HepG2 (cell line): ENCODE results near the gene RIOK2. TPM values are rescaled to one million over a fixed set of nuclear protein-coding genes. Genes with fewer than 3 reads are reported as not detected.

Source experiments
- ARNT2 ChIP-seq: sonication (generic); formaldehyde crosslinking; IDR thresholded peaks from 2 replicates; pipeline ENCODE4 v1.8.0; 2022; ENCODE audit warnings: mild to moderate bottlenecking, low read depth, missing genetic modification reagents, moderate library complexity
- BRF2 ChIP-seq: sonication (generic); formaldehyde crosslinking; IDR thresholded peaks from 2 replicates; pipeline ENCODE4 v1.8.1; 2022; ENCODE audit warnings: mild to moderate bottlenecking, missing genetic modification reagents
- DNMT3B ChIP-seq: conservative IDR thresholded peaks from 2 replicates; pipeline ENCODE4 v1.6.1; 2016; ENCODE audit warnings: missing biosample characterization, control low read depth
- DRAP1 ChIP-seq: IDR thresholded peaks from 2 replicates; pipeline ENCODE4 v1.6.1; 2016; ENCODE audit warnings: missing genetic modification reagents, missing compliant biosample characterization
- FLYWCH1 ChIP-seq: sonication (generic); formaldehyde crosslinking; IDR thresholded peaks from 2 replicates; pipeline ENCODE4 v1.8.1; 2023; ENCODE audit warnings: mild to moderate bottlenecking, missing genetic modification reagents
- FOXP1 ChIP-seq, 2 experiments: fragments of 450-650 bp in 1 of 2; IDR thresholded peaks; 2 replicates each; pipeline ENCODE4 v1.6.1; 2017 to 2018; ENCODE audit warnings: antibody characterized with exemption in 1 of 2
- FOXP4 ChIP-seq: sonication (generic); formaldehyde crosslinking; IDR thresholded peaks from 2 replicates; pipeline ENCODE4 v1.4.0; 2020; ENCODE audit warnings: missing genetic modification reagents
- GATAD2A ChIP-seq: IDR thresholded peaks from 2 replicates; pipeline ENCODE4 v1.6.1; 2016
- HMGXB4 ChIP-seq, 2 experiments: sonication (generic) in 1 of 2; formaldehyde crosslinking in 1 of 2; IDR thresholded peaks; 2 replicates each; pipeline versions ENCODE4 v1.4.0 to v1.6.1; 2018 to 2020; ENCODE audit warnings: missing genetic modification reagents in 2 of 2, borderline replicate concordance in 1 of 2, low read depth in 1 of 2, mild to moderate bottlenecking in 1 of 2, missing biosample characterization in 1 of 2
- HOXA7 ChIP-seq: sonication (generic); formaldehyde crosslinking; IDR thresholded peaks from 2 replicates; pipeline ENCODE4 v1.8.1; 2022; ENCODE audit warnings: mild to moderate bottlenecking, missing genetic modification reagents, moderate library complexity
- PHF21A ChIP-seq: sonication (generic); formaldehyde crosslinking; IDR thresholded peaks from 2 replicates; pipeline ENCODE4 v1.5.0; 2020; ENCODE audit warnings: mild to moderate bottlenecking, missing genetic modification reagents
- POLR2AphosphoS5 ChIP-seq: IDR thresholded peaks from 2 replicates; pipeline ENCODE4 v1.6.1; 2012; ENCODE audit warnings: low read depth, low read length
- PREB ChIP-seq: sonication (generic); formaldehyde crosslinking; IDR thresholded peaks from 2 replicates; pipeline ENCODE4 v1.4.0; 2020; ENCODE audit warnings: missing genetic modification reagents
- SKI ChIP-seq: fragments of 450-650 bp; IDR thresholded peaks from one replicate; pipeline ENCODE4 v1.6.1; 2018; ENCODE audit warnings: mild to moderate bottlenecking; ENCODE audit not compliant: partially characterized antibody
- SP5 ChIP-seq: IDR thresholded peaks from 2 replicates; pipeline ENCODE4 v1.6.1; 2016; ENCODE audit warnings: low read depth, borderline replicate concordance
- TEAD3 ChIP-seq: optimal IDR thresholded peaks from 2 replicates; pipeline ENCODE3; 2016; ENCODE audit warnings: borderline replicate concordance
- TGIF2 ChIP-seq: IDR thresholded peaks from 2 replicates; pipeline ENCODE4 v1.6.1; 2016; ENCODE audit warnings: control low read depth, missing compliant biosample characterization
- ZMAT3 ChIP-seq: sonication (generic); formaldehyde crosslinking; conservative IDR thresholded peaks from 2 replicates; pipeline ENCODE4 v1.7.0; 2021; ENCODE audit warnings: missing genetic modification reagents
- ZNF501 ChIP-seq: sonication (generic); formaldehyde crosslinking; IDR thresholded peaks from 2 replicates; pipeline ENCODE4 v1.5.1; 2020; ENCODE audit warnings: mild to moderate bottlenecking, moderate library complexity, missing genetic modification reagents
- ZXDC ChIP-seq: sonication (generic); formaldehyde crosslinking; IDR thresholded peaks from 2 replicates; pipeline ENCODE4 v1.5.0; 2020; ENCODE audit warnings: mild to moderate bottlenecking, missing genetic modification reagents
- polyA plus RNA-seq, 8 experiments: library from polyadenylated mRNA; depleted of rRNA in 3 of 8; stranded (reverse) in 7 of 8; unstranded in 1 of 8; fragments of >200 nt; fragmentation: Illumina TruSeq in 4 of 8; extraction: Trizol in 4 of 8; gene quantifications; 2 replicates each; pipeline versions ENCODE4 v1.2.1 to v1.2.3, GENCODE V29; 2011 to 2016; ENCODE audit warnings: low read depth in 4 of 8, missing spikeins in 1 of 8, mixed read lengths in 1 of 8; ENCODE audit not compliant: insufficient read depth in 1 of 8
- total RNA-seq, 5 experiments: library from RNA; depleted of rRNA; stranded (reverse); fragments of >200 nt; fragmentation: Illumina TruSeq; extraction: Trizol; gene quantifications; 2 replicates each; pipeline ENCODE4 v1.2.3, GENCODE V29; 2016; ENCODE audit warnings: low read depth in 1 of 5

Gene RIOK2
- total and polyA plus RNA-seq, 2 of the 13 experiments (the other 11 are each of a cell fraction or from before 2014, with no cell fraction given): 8.1 to 46.6 TPM

GRCh38 chr5:97183100-97183929 lies at the start of gene RIOK2 (continued):
- peak in 1 of 2 experiments; percentile 73; a peak in 2 of 4 replicates for TF ChIP-seq HMGXB4 (CRISPR knock-in tag; IDR thresholded peaks at IDR 0.05; ENCODE audit: borderline replicate concordance in 1 of 2, low read depth in 1 of 2)
- TF ChIP-seq FOXP4: peak; percentile 47; the same call in 1 of the 2 replicates
- TF ChIP-seq POLR2AphosphoS5: peak; percentile 74
- TF ChIP-seq DRAP1 (CRISPR knock-in tag): peak; percentile 67; the same call in 1 of the 2 replicates
- TF ChIP-seq GATAD2A (CRISPR knock-in tag): peak; percentile 61
- peak; percentile 36 for TF ChIP-seq TEAD3 (CRISPR knock-in tag)
- no peak; the same call in 1 of the 2 replicates for TF ChIP-seq SP5 (CRISPR knock-in tag)
- no peak for TF ChIP-seq SKI
- TF ChIP-seq ZNF501 (CRISPR knock-in tag): peak; percentile 91
- no peak for TF ChIP-seq BRF2 (CRISPR knock-in tag)
- peak; percentile 43; the same call in 1 of the 2 replicates for TF ChIP-seq PHF21A (CRISPR knock-in tag)
- peak; percentile 87 for TF ChIP-seq ZMAT3 (CRISPR knock-in tag)
- 0 out of 2 replicates have a peak, but pooled peaks have one; percentile 40 for TF ChIP-seq TGIF2 (CRISPR knock-in tag)
- no peak for TF ChIP-seq FLYWCH1 (CRISPR knock-in tag)
- peak; percentile 57; the same call in 1 of the 2 replicates for TF ChIP-seq ARNT2
- TF ChIP-seq ZXDC: no peak
- no peak for TF ChIP-seq HOXA7 (CRISPR knock-in tag)
- TF ChIP-seq FOXP1 (IDR thresholded peaks at IDR 0.05): no peak
- no peak for TF ChIP-seq FOXP1 (CRISPR knock-in tag; IDR thresholded peaks at IDR 0.05)
- peak; percentile 27; the same call in 1 of the 2 replicates for TF ChIP-seq DNMT3B (CRISPR knock-in tag)
- TF ChIP-seq PREB (CRISPR knock-in tag): no peak
